Right lobe of liver (tissue), 4 donors: ENCODE results near the gene COPZ1.

Source experiments
- CTCF ChIP-seq, 4 donors: fragments of 200-600 bp in 3 of 4; fragments of 450-650 bp in 1 of 4; IDR thresholded peaks; one replicate each; pipeline versions ENCODE4 v1.5.1 to v1.8.0; 2016 to 2022; ENCODE audit warnings: antibody characterized with exemption in 4 of 4, mild to moderate bottlenecking in 2 of 4
- POLR2A ChIP-seq: fragments of 450-650 bp; IDR thresholded peaks from one replicate; pipeline ENCODE4 v1.6.1; 2017; ENCODE audit warnings: antibody characterized with exemption, mild to moderate bottlenecking
- donor health status: DM: no; HTN: no; CAD: no.
- donor health status: DM: no; HTN: no; CAD: no.
- donor health status: DM: no; HTN: yes; CAD: no.

GRCh38 chr12:54393743-54394142 is 68.8 kb downstream of the COPZ1 start:
- TF ChIP-seq CTCF (IDR thresholded peaks at IDR 0.05), result no peak
- no peak for TF ChIP-seq POLR2A
